Keratinocyte (primary cell): ENCODE measurements around the gene ALPP.

Experiments used
- EZH2 ChIP-seq: IDR thresholded peaks from one replicate; pipeline ENCODE4 v1.6.1; 2012; ENCODE audit warnings: inconsistent platforms, mild to moderate bottlenecking, low read length, moderate library complexity
- TF ChIP-seq, protein P1 (sequence below), 3 experiments: IDR thresholded peaks in 1 of 3; conservative IDR thresholded peaks in 1 of 3; optimal IDR thresholded peaks in 1 of 3; 2 replicates in 2 of 3; 3 replicates in 1 of 3; pipeline versions ENCODE3 to v1.5.1; 2011; ENCODE audit warnings: low read length in 3 of 3, mild to moderate bottlenecking in 3 of 3, moderate library complexity in 2 of 3, control low read depth in 1 of 3, inconsistent platforms in 1 of 3; ENCODE audit not compliant: insufficient read depth in 2 of 3; ENCODE audit errors: extremely low read depth in 1 of 3

DNA sequence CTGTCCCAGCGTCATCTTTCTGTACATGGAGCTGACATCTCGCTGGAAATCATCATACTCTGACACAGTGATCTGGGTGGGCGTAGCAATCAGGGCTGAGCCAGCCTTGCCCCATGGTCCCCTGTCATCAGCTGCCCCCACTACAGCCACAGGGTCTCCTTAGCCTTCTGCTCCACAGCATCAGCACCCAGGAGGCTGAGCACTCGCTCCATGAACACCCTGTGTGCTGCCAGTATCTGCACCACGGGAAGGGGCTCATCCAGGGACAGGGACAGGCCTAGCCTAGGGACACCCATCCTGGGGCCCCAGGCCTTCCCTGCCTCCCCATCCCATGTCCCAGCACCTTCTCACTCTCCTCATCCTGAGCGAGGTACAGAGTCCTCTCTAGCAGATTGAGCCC lies 39.5 kb downstream of the ALPP start:
- TF ChIP-seq, protein P1, sequence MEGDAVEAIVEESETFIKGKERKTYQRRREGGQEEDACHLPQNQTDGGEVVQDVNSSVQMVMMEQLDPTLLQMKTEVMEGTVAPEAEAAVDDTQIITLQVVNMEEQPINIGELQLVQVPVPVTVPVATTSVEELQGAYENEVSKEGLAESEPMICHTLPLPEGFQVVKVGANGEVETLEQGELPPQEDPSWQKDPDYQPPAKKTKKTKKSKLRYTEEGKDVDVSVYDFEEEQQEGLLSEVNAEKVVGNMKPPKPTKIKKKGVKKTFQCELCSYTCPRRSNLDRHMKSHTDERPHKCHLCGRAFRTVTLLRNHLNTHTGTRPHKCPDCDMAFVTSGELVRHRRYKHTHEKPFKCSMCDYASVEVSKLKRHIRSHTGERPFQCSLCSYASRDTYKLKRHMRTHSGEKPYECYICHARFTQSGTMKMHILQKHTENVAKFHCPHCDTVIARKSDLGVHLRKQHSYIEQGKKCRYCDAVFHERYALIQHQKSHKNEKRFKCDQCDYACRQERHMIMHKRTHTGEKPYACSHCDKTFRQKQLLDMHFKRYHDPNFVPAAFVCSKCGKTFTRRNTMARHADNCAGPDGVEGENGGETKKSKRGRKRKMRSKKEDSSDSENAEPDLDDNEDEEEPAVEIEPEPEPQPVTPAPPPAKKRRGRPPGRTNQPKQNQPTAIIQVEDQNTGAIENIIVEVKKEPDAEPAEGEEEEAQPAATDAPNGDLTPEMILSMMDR (optimal IDR thresholded peaks at IDR 0.05 in 1 of 3, IDR thresholded peaks at IDR 0.05 in 1 of 3, conservative IDR thresholded peaks at IDR 0.05 in 1 of 3; ENCODE audit: extremely low read depth in 1 of 3, insufficient read depth in 2 of 3, low read length in 3 of 3), result no peak
- no peak for TF ChIP-seq EZH2
